DOHH2 (cell line): ENCODE results near the gene ZFHX2.
"Not testable (repeated sequence)": the region's sequence is repeated elsewhere in the genome, so short reads cannot be mapped to it uniquely, and the experiment has no call there.

ENCODE experiments used
- EZH2phosphoT487 ChIP-seq: fragments of 200-600 bp; sonication (generic); IDR thresholded peaks from 2 replicates; pipeline ENCODE4 v1.6.1; 2017; ENCODE audit warnings: borderline replicate concordance, mild to moderate bottlenecking, antibody characterized with exemption, low read length, moderate library complexity, mixed read lengths
- TF ChIP-seq, protein P1 (sequence below): fragments of 200-600 bp; sonication (generic); IDR thresholded peaks from one replicate; pipeline ENCODE4 v1.5.1; 2014; ENCODE audit warnings: antibody characterized with exemption, mild to moderate bottlenecking, low read depth, low read length; ENCODE audit not compliant: poor library complexity, severe bottlenecking

GRCh38 chr14:23583761-23584526 is 32.4 kb upstream of the ZFHX2 start:
- TF ChIP-seq, protein P1, sequence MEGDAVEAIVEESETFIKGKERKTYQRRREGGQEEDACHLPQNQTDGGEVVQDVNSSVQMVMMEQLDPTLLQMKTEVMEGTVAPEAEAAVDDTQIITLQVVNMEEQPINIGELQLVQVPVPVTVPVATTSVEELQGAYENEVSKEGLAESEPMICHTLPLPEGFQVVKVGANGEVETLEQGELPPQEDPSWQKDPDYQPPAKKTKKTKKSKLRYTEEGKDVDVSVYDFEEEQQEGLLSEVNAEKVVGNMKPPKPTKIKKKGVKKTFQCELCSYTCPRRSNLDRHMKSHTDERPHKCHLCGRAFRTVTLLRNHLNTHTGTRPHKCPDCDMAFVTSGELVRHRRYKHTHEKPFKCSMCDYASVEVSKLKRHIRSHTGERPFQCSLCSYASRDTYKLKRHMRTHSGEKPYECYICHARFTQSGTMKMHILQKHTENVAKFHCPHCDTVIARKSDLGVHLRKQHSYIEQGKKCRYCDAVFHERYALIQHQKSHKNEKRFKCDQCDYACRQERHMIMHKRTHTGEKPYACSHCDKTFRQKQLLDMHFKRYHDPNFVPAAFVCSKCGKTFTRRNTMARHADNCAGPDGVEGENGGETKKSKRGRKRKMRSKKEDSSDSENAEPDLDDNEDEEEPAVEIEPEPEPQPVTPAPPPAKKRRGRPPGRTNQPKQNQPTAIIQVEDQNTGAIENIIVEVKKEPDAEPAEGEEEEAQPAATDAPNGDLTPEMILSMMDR: not testable (repeated sequence)
- not testable (repeated sequence) for TF ChIP-seq EZH2phosphoT487
